Neural cell (in vitro differentiated cells): ENCODE data around the gene DPPA3. TPM values are rescaled to one million over a fixed set of nuclear protein-coding genes. Genes with fewer than 3 reads are reported as not detected.

Experiments used
- H2AFZ ChIP-seq: fragments of 200-600, 300-800 bp; sonication (generic), shearing (Covaris generic); 2 replicates; pipeline ENCODE4 v1.6.0; 2014; ENCODE audit warnings: low read depth, mild to moderate bottlenecking, antibody characterized with exemption, low read length, moderate library complexity
- H3F3A ChIP-seq: fragments of 200-600 bp; shearing (Covaris generic); 2 replicates; pipeline ENCODE4 v1.6.1; 2016; ENCODE audit warnings: mild to moderate bottlenecking, moderate library complexity, mixed read lengths, antibody characterized with exemption, low read length; ENCODE audit not compliant: insufficient read depth, poor library complexity, severe bottlenecking
- H3K27ac ChIP-seq: fragments of 200-600, 300-800 bp; sonication (generic), shearing (Covaris generic); 2 replicates; pipeline ENCODE4 v1.5.1; 2014; ENCODE audit warnings: mild to moderate bottlenecking, low read length, moderate library complexity
- H3K27me3 ChIP-seq: fragments of 300-800, 200-600 bp; sonication (generic), shearing (Covaris generic); 2 replicates; pipeline ENCODE4 v1.6.0; 2014; ENCODE audit warnings: mild to moderate bottlenecking, low read depth, low read length, moderate library complexity; ENCODE audit not compliant: insufficient read depth
- H3K36me3 ChIP-seq: fragments of 300-800, 200-600 bp; sonication (generic), shearing (Covaris generic); 2 replicates; pipeline ENCODE4 v1.5.1; 2014; ENCODE audit warnings: mild to moderate bottlenecking, antibody characterized with exemption, low read length, moderate library complexity; ENCODE audit not compliant: insufficient read depth
- H3K4me2 ChIP-seq: fragments of 300-800, 200-600 bp; sonication (generic), shearing (Covaris generic); 2 replicates; pipeline ENCODE4 v1.6.0; 2014; ENCODE audit warnings: mild to moderate bottlenecking, low read length
- H3K4me3 ChIP-seq: fragments of 300-800, 200-600 bp; sonication (generic), shearing (Covaris generic); 2 replicates; pipeline ENCODE4 v1.5.1; 2014; ENCODE audit warnings: mild to moderate bottlenecking, low read length, moderate library complexity
- H3K79me2 ChIP-seq: fragments of 200-600 bp; shearing (Covaris generic); replicated peaks from 2 replicates; pipeline ENCODE4 v1.6.0; 2014; ENCODE audit warnings: mild to moderate bottlenecking, low read length, moderate library complexity; ENCODE audit not compliant: insufficient read depth
- H3K9ac ChIP-seq: fragments of 300-800, 200-600 bp; sonication (generic), shearing (Covaris generic); 2 replicates; pipeline ENCODE4 v1.6.1; 2016; ENCODE audit warnings: mild to moderate bottlenecking, low read length, mixed read lengths
- H3K9me2 ChIP-seq: fragments of 200-600 bp; shearing (Covaris generic); 2 replicates; pipeline ENCODE4 v1.6.1; 2016; ENCODE audit warnings: mild to moderate bottlenecking, low read length, mixed read lengths; ENCODE audit not compliant: insufficient read depth
- H3K9me3 ChIP-seq: fragments of 200-600, 300-800 bp; sonication (generic), shearing (Covaris generic); 2 replicates; pipeline ENCODE4 v1.6.1; 2016; ENCODE audit warnings: mild to moderate bottlenecking, mixed run types, low read length, moderate library complexity, mixed read lengths
- H4K20me1 ChIP-seq: fragments of 200-600 bp; shearing (Covaris generic); 2 replicates; pipeline ENCODE4 v1.6.1; 2016; ENCODE audit warnings: mild to moderate bottlenecking, mixed run types; ENCODE audit not compliant: insufficient read depth
- EP300 ChIP-seq: fragments of 450-650 bp; conservative IDR thresholded peaks from 2 replicates; pipeline ENCODE4 v1.6.1; 2014; ENCODE audit warnings: antibody characterized with exemption, mild to moderate bottlenecking, moderate library complexity; ENCODE audit not compliant: poor library complexity, severe bottlenecking
- MXI1 ChIP-seq: fragments of 450-650 bp; conservative IDR thresholded peaks from 2 replicates; pipeline ENCODE4 v1.6.1; 2014; ENCODE audit warnings: antibody characterized with exemption, mild to moderate bottlenecking; ENCODE audit not compliant: poor library complexity, severe bottlenecking
- POLR2AphosphoS5 ChIP-seq: IDR thresholded peaks from 2 replicates; pipeline ENCODE4 v1.6.1; 2012
- RAD21 ChIP-seq: fragments of 450-650 bp; conservative IDR thresholded peaks from 2 replicates; pipeline ENCODE4 v1.6.1; 2014; ENCODE audit warnings: antibody characterized with exemption, mild to moderate bottlenecking, moderate library complexity
- REST ChIP-seq: IDR thresholded peaks from 2 replicates; pipeline ENCODE4 v1.6.1; 2012; ENCODE audit warnings: borderline replicate concordance
- polyA plus RNA-seq: library from polyadenylated mRNA; depleted of rRNA; stranded (reverse); fragments of >200 nt; gene quantifications from 2 replicates; pipeline ENCODE4 v1.2.3, GENCODE V29; 2014

The DPPA3 gene
- polyA plus RNA-seq, 1 donor from 2014 or later = not detected

GRCh38 chr12:7758766-7759140 is 47.5 kb downstream of the DPPA3 start:
- no peaks in the 10 kb centered on the region for H3F3A ChIP-seq
- no peaks in the 10 kb centered on the region for H3K9me3 ChIP-seq
- H3K79me2 ChIP-seq = no peaks in the 10 kb centered on the region
- H3K27ac ChIP-seq = no peak overlapping the region
- no peaks in the 10 kb centered on the region for H3K36me3 ChIP-seq
- no peak for TF ChIP-seq MXI1
- TF ChIP-seq POLR2AphosphoS5 = no peak
- TF ChIP-seq EP300 = no peak
- TF ChIP-seq RAD21 = no peak
- no peak for TF ChIP-seq REST
- H2AFZ ChIP-seq = no peak overlapping the region
- no peaks in the 10 kb centered on the region for H3K9me2 ChIP-seq
- no peaks in the 10 kb centered on the region for H3K27me3 ChIP-seq
- H3K4me3 ChIP-seq = no peak overlapping the region
- H3K4me2 ChIP-seq = no peak overlapping the region
- H3K9ac ChIP-seq = no peak overlapping the region
- H4K20me1 ChIP-seq = no peaks in the 10 kb centered on the region

Other genes starting within 250 kb of the DPPA3 start
- gene CD163, start 207.7 kb upstream of the DPPA3 start, polyA plus RNA-seq = 0.20 TPM in 1 of 2 replicates, not detected in the other
- not detected in 2 replicates for gene APOBEC1, start 45.5 kb upstream of the DPPA3 start, polyA plus RNA-seq
- gene GDF3, start 15.7 kb upstream of the DPPA3 start, polyA plus RNA-seq = not detected in 2 replicates
- not detected in 2 replicates for gene CLEC4C, start 35.9 kb downstream of the DPPA3 start, polyA plus RNA-seq
- not detected in 2 replicates for gene NANOGNB, start 53.8 kb downstream of the DPPA3 start, polyA plus RNA-seq
- gene NANOG, start 78.0 kb downstream of the DPPA3 start, polyA plus RNA-seq = not detected in 2 replicates
- gene SLC2A14, start 161.5 kb downstream of the DPPA3 start, polyA plus RNA-seq = not detected in 2 replicates
- gene SLC2A3, start 224.8 kb downstream of the DPPA3 start, polyA plus RNA-seq = 27.2 and 31.6 TPM in 2 replicates